H1 (cell line): ENCODE results near the gene TLE5. TPM values are rescaled to one million over a fixed set of nuclear protein-coding genes. Genes with fewer than 3 reads are reported as not detected.
A peak's percentile ranks its signal among the peaks of the same experiment; 100 is the strongest.

ENCODE experiments used
- CTCF ChIA-PET: fragments of 300-600 bp; sonication (Branson Sonifier 250); formaldehyde crosslinking; loops from one replicate; lab custom pipeline; 2021; ENCODE audit not compliant: partially characterized antibody; lab: Charles Lee
- POLR2A ChIA-PET: fragments of 300-600 bp; sonication (Branson Sonifier 250); formaldehyde crosslinking; loops from one replicate; lab custom pipeline; 2021; ENCODE audit warnings: inconsistent platforms; ENCODE audit not compliant: partially characterized antibody; lab: Charles Lee
- DNase-seq, 2 experiments: peaks; one replicate each; pipeline versions ENCODE4 v3.0.0 to v3.0.0-alpha.2; 2010 to 2022; ENCODE audit warnings: low spot score in 2 of 2, low read depth in 1 of 2, mixed read lengths in 1 of 2
- FAIRE-seq: peaks from 2 replicates; lab custom pipeline; 2011; peaks lifted over from hg19 to GRCh38; lab: Jason Lieb, UNC
- H2AFZ ChIP-seq: 2 replicates; pipeline ENCODE4 v1.8.1; 2012; ENCODE audit warnings: low read length, inconsistent platforms
- H2AK5ac ChIP-seq: 2 replicates; pipeline ENCODE4 v1.6.1; 2013; ENCODE audit warnings: low read depth, low read length
- H2BK120ac ChIP-seq: replicated peaks from 2 replicates; pipeline ENCODE3; 2013; ENCODE audit warnings: low read depth, low read length, inconsistent platforms
- H2BK12ac ChIP-seq: 2 replicates; pipeline ENCODE4 v1.6.1; 2013; ENCODE audit warnings: low read depth, low read length
- H2BK15ac ChIP-seq: 2 replicates; pipeline ENCODE4 v1.6.1; 2013; ENCODE audit warnings: low read length
- H2BK20ac ChIP-seq: 2 replicates; pipeline ENCODE4 v1.6.1; 2013; ENCODE audit warnings: low read length
- H2BK5ac ChIP-seq: 2 replicates; pipeline ENCODE4 v1.6.1; 2013; ENCODE audit warnings: low read depth, low read length
- H3K14ac ChIP-seq: 2 replicates; pipeline ENCODE4 v1.6.1; 2013; ENCODE audit warnings: inconsistent platforms; ENCODE audit not compliant: insufficient read length
- H3K18ac ChIP-seq: 2 replicates; pipeline ENCODE4 v1.6.1; 2013; ENCODE audit warnings: low read length; ENCODE audit errors: extremely low read depth
- H3K23ac ChIP-seq: 2 replicates; pipeline ENCODE4 v1.6.1; 2013; ENCODE audit warnings: inconsistent platforms; ENCODE audit not compliant: insufficient read length
- H3K23me2 ChIP-seq: 2 replicates; pipeline ENCODE4 v1.6.1; 2013; ENCODE audit warnings: low read depth, low read length
- H3K27ac ChIP-seq: 2 replicates; pipeline ENCODE4 v1.6.1; 2011; ENCODE audit warnings: low read depth, low read length, inconsistent platforms
- H3K27me3 ChIP-seq, 4 experiments: replicated peaks in 1 of 4; 1 replicate in 1 of 4; 2 replicates in 3 of 4; pipeline versions ENCODE4 v1.6.1 to v1.8.1; 2011 to 2013; ENCODE audit warnings: low read length in 3 of 4, mild to moderate bottlenecking in 3 of 4, inconsistent platforms in 2 of 4, mixed read lengths in 2 of 4, moderate library complexity in 1 of 4; ENCODE audit not compliant: control insufficient read depth in 3 of 4, insufficient read depth in 3 of 4; ENCODE audit errors: extremely low read depth in 1 of 4
- H3K36me3 ChIP-seq, 4 experiments: 2 replicates each; pipeline versions ENCODE4 v1.6.1 to v1.8.1; 2011 to 2013; ENCODE audit warnings: mild to moderate bottlenecking in 4 of 4, low read length in 3 of 4, moderate library complexity in 2 of 4, control low read depth in 1 of 4, inconsistent platforms in 1 of 4; ENCODE audit not compliant: insufficient read depth in 4 of 4, control insufficient read depth in 2 of 4
- H3K4ac ChIP-seq: replicated peaks from 2 replicates; pipeline ENCODE3; 2013; ENCODE audit warnings: low read length, low read depth, mixed read lengths, inconsistent platforms; ENCODE audit not compliant: insufficient read length
- H3K4me1 ChIP-seq, 4 experiments: replicated peaks in 1 of 4; 1 replicate in 1 of 4; 2 replicates in 3 of 4; pipeline versions ENCODE4 v1.6.1 to v1.8.1; 2011 to 2013; ENCODE audit warnings: low read length in 3 of 4, inconsistent platforms in 2 of 4, mixed read lengths in 1 of 4; ENCODE audit not compliant: insufficient read depth in 4 of 4, control insufficient read depth in 3 of 4
- H3K4me2 ChIP-seq, 2 experiments: 2 replicates each; pipeline versions ENCODE4 v1.6.1 to v1.8.1; 2011 to 2013; ENCODE audit warnings: low read depth in 2 of 2, low read length in 2 of 2, control low read depth in 1 of 2, inconsistent platforms in 1 of 2, mild to moderate bottlenecking in 1 of 2; ENCODE audit not compliant: insufficient read depth in 1 of 2
- H3K4me3 ChIP-seq, 4 experiments: fragments of 200-600, 300-600 bp in 1 of 4; sonication (generic), shearing (Covaris generic), sonication (Bioruptor Twin) in 1 of 4; 2 replicates each; pipeline versions ENCODE4 v1.5.1 to v1.8.1; 2011 to 2016; ENCODE audit warnings: low read length in 4 of 4, low read depth in 3 of 4, control low read depth in 2 of 4, inconsistent platforms in 2 of 4, mild to moderate bottlenecking in 2 of 4, mixed read lengths in 1 of 4, moderate library complexity in 1 of 4; ENCODE audit not compliant: insufficient read depth in 2 of 4; ENCODE audit errors: extremely low read depth in 1 of 4
- H3K56ac ChIP-seq: replicated peaks from 2 replicates; pipeline ENCODE3; 2013; ENCODE audit warnings: low read depth, mild to moderate bottlenecking, mixed read lengths, low read length, inconsistent platforms; ENCODE audit not compliant: insufficient read length
- H3K79me1 ChIP-seq: 2 replicates; pipeline ENCODE4 v1.6.1; 2013; ENCODE audit warnings: low read depth, low read length, control low read depth
- H3K79me2 ChIP-seq, 2 experiments: 2 replicates each; pipeline versions ENCODE4 v1.6.1 to v1.8.1; 2012 to 2013; ENCODE audit warnings: low read length in 2 of 2, mild to moderate bottlenecking in 2 of 2, inconsistent platforms in 1 of 2; ENCODE audit not compliant: insufficient read depth in 2 of 2, control insufficient read depth in 1 of 2
- H3K9ac ChIP-seq, 4 experiments: replicated peaks in 1 of 4; 1 replicate in 1 of 4; 2 replicates in 3 of 4; pipeline versions ENCODE4 v1.6.1 to v1.8.1; 2011 to 2013; ENCODE audit warnings: low read depth in 3 of 4, low read length in 3 of 4, control low read depth in 2 of 4, mild to moderate bottlenecking in 2 of 4, moderate library complexity in 2 of 4, inconsistent platforms in 1 of 4; ENCODE audit errors: extremely low read depth in 1 of 4
- H3K9me3 ChIP-seq, 2 experiments: 2 replicates each; pipeline versions ENCODE4 v1.6.1 to v1.8.1; 2012 to 2013; ENCODE audit warnings: mild to moderate bottlenecking in 2 of 2, moderate library complexity in 2 of 2, control low read depth in 1 of 2, inconsistent platforms in 1 of 2, low read depth in 1 of 2, low read length in 1 of 2, mixed read lengths in 1 of 2; ENCODE audit not compliant: insufficient read depth in 2 of 2
- H4K20me1 ChIP-seq, 2 experiments: replicated peaks in 1 of 2; 2 replicates each; pipeline versions ENCODE3 to v1.8.1; 2011 to 2013; ENCODE audit warnings: inconsistent platforms in 2 of 2, low read length in 2 of 2, mild to moderate bottlenecking in 1 of 2; ENCODE audit not compliant: insufficient read depth in 2 of 2, control insufficient read depth in 1 of 2
- H4K5ac ChIP-seq: 2 replicates; pipeline ENCODE4 v1.6.1; 2013; ENCODE audit warnings: low read length, low read depth, mixed read lengths, inconsistent platforms; ENCODE audit not compliant: insufficient read length
- H4K8ac ChIP-seq: 2 replicates; pipeline ENCODE4 v1.8.0; 2013; ENCODE audit warnings: mild to moderate bottlenecking, moderate library complexity, low read length, inconsistent platforms; ENCODE audit not compliant: insufficient read depth; ENCODE audit errors: extremely low read depth
- H4K91ac ChIP-seq: replicated peaks from 2 replicates; pipeline ENCODE3; 2013; ENCODE audit warnings: low read length, mixed read lengths, inconsistent platforms; ENCODE audit not compliant: insufficient read length
- ASH2L ChIP-seq: fragments of 200-600, 300-600 bp; sonication (generic); IDR thresholded peaks from one replicate; pipeline ENCODE4 v1.7.1; 2017; ENCODE audit warnings: low read length
- BRCA1 ChIP-seq: IDR thresholded peaks from 2 replicates; pipeline ENCODE4 v1.6.1; 2012; ENCODE audit warnings: low read depth, low read length, improper control_type of control experiment
- CBX5 ChIP-seq: fragments of 300-800, 300-1000 bp; sonication (generic); IDR thresholded peaks from 2 replicates; pipeline ENCODE4 v1.7.1; 2016; ENCODE audit warnings: antibody characterized with exemption, low read length, low read depth
- EGR1 ChIP-seq: IDR thresholded peaks from 2 replicates; pipeline ENCODE4 v1.6.1; 2011; ENCODE audit warnings: low read depth, low read length, borderline replicate concordance
- EP300 ChIP-seq, 2 experiments: IDR thresholded peaks; 1 replicate in 1 of 2; 2 replicates in 1 of 2; pipeline ENCODE4 v1.6.1; 2011 to 2012; ENCODE audit warnings: low read depth in 2 of 2, low read length in 2 of 2, mild to moderate bottlenecking in 2 of 2, borderline replicate concordance in 1 of 2, inconsistent platforms in 1 of 2, moderate library complexity in 1 of 2
- EZH2 ChIP-seq: fragments of 200-600 bp; sonication (generic); IDR thresholded peaks from 2 replicates; pipeline ENCODE4 v1.7.1; 2012; ENCODE audit warnings: low read depth, mild to moderate bottlenecking, moderate library complexity, low read length, inconsistent platforms; ENCODE audit not compliant: severe bottlenecking
- FOSL1 ChIP-seq: IDR thresholded peaks from 2 replicates; pipeline ENCODE4 v1.6.1; 2011; ENCODE audit warnings: mild to moderate bottlenecking, low read depth, low read length, moderate library complexity; ENCODE audit not compliant: insufficient read depth
- RAD21 ChIP-seq, 2 experiments: IDR thresholded peaks in 1 of 2; conservative IDR thresholded peaks in 1 of 2; 2 replicates each; pipeline ENCODE4 v1.6.1; 2011; ENCODE audit warnings: low read depth in 2 of 2, low read length in 2 of 2, improper control_type of control experiment in 1 of 2, inconsistent platforms in 1 of 2, mild to moderate bottlenecking in 1 of 2, moderate library complexity in 1 of 2
- SRF ChIP-seq: IDR thresholded peaks from 2 replicates; pipeline ENCODE4 v1.6.1; 2011; ENCODE audit warnings: mild to moderate bottlenecking, low read depth, low read length, moderate library complexity
- WGBS, 2 experiments: shearing (Covaris generic) in 1 of 2; methylation state at CpG; one replicate each; pipeline versions ENCODE4 v1.1.6 to v1.1.7; 2013 to 2015; ENCODE audit warnings: low lambda C conversion rate in 2 of 2, mixed read lengths in 2 of 2, inconsistent platforms in 1 of 2, low coverage in 1 of 2, missing lambda C conversion rate in 1 of 2; ENCODE audit not compliant: insufficient replicate concordance in 2 of 2, insufficient coverage in 1 of 2, insufficient read length in 1 of 2; ENCODE audit errors: extremely low coverage in 1 of 2, missing lambda C conversion rate in 1 of 2; 5-methylcytosine and 5-hydroxymethylcytosine counted together
- polyA plus RNA-seq, 7 experiments: library from polyadenylated mRNA; depleted of rRNA in 3 of 7; stranded (reverse) in 5 of 7; unstranded in 2 of 7; fragments of >200 nt in 5 of 7; fragments of 200-250 nt in 2 of 7; gene quantifications; 1 replicate in 5 of 7; 2 replicates in 1 of 7; 4 replicates in 1 of 7; pipeline versions ENCODE4 v1.2.1 to v1.2.3, GENCODE V29; 2011 to 2013; ENCODE audit warnings: missing spikeins in 2 of 7, mixed read lengths in 2 of 7
- total RNA-seq: library from RNA; stranded (reverse); fragmentation: NEBNext Ultra II Directional; extraction: Animal tissue kit (Norgen Biotek cat#: 25700); gene quantifications from 2 replicates; pipeline ENCODE4 v1.2.1, GENCODE V29; 2021
- TF ChIP-seq, protein P1 (sequence below): IDR thresholded peaks from 2 replicates; pipeline ENCODE4 v1.6.1; 2012; ENCODE audit warnings: inconsistent platforms

Gene TLE5
- total and polyA plus RNA-seq, 2 of the 8 experiments (the other 6 are each of a cell fraction or from before 2014, with no cell fraction given): 187 to 285 TPM

DNA sequence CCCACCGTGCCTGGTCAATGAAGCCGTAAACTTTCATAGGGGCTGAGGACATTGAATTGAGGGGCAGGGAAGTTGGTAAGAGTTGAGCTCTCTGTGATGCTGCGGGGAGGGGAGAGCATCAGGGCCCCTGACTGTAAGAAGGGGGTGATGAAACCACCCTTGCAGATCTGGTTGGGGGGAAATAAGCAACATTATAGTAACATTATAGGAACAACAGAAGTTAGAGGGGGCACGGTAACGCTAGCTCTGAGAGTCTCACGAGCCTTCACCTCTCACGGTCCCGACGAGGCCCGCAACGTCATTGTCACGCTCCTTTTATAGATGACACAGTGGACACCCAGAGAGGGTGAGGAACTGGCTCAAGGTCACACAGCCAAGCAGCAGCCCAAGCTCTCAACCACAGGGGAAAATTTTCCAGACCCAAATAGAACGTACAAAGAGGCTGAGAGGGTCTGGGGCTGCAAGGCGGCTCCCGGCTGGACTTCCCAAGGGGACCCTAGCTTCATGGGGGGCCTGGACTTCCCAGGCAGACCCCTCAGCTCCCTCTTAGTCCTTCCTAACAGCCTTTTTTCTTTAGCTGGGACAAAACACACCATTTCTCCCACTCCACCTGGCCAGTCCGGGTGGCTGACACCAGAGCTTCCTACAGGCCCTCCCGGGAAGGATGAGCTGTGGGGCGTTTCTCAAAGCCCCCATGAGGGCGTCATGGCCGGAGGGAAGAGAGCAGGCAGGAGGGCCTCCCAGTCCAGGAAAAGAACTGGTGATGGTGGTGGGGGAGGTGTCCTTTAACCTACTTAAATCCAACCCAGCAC lies 4.1 kb downstream of the TLE5 start:
- POLR2A ChIA-PET: interaction anchor here (0.7 to 2.7 kb wide), 9 partner anchors 9 to 109 kb away, joined by 3 to 10 read pairs (median 4); partner anchors contain the start of gene TLE6
- FAIRE-seq (no peak), DNase-seq (no peak)
- Histone ChIP-seq H3K23me2 (peaks cover 2% of the 10 kb centered on the region; the same call in 1 of the 2 replicates), H3K23ac (no peak overlapping the region), H4K20me1 (peaks cover 5 to 18% of the 10 kb centered on the region in 2 experiments), H3K18ac (no peak overlapping the region), H3K4me1 (peaks cover 3 to 34% (median 26%) of the 10 kb centered on the region in 4 experiments), H2BK15ac (no peak overlapping the region), H4K5ac (no peak overlapping the region), H3K27ac (no peak overlapping the region), H3K36me3 (peaks cover 0 to 31% (median 7%) of the 10 kb centered on the region in 4 experiments; a peak in 5 of 8 replicates), H3K56ac (no peak overlapping the region), H3K4ac (peak overlapping the region; percentile 42), H2AK5ac (no peak overlapping the region), H3K14ac (no peak overlapping the region), H3K9ac (no peak overlapping the region), H2BK120ac (no peak overlapping the region), H3K4me3 (no peak overlapping the region), H3K79me2 (peaks cover 0 to 4% of the 10 kb centered on the region in 2 experiments; a peak in 1 of 4 replicates), H4K91ac (no peak overlapping the region), H2BK20ac (no peak overlapping the region), H3K27me3 (peaks cover 0 to 3% (median 0%) of the 10 kb centered on the region in 4 experiments; a peak in 2 of 7 replicates), H3K9me3 (no peaks in the 10 kb centered on the region), H2BK5ac (no peak overlapping the region), H4K8ac (no peak overlapping the region), H2AFZ (no peak overlapping the region), H3K79me1 (peaks cover 2% of the 10 kb centered on the region; the same call in 1 of the 2 replicates), H3K4me2 (peak overlapping the region in 1 of 2 experiments; percentile 57; a peak in 1 of 4 replicates), H2BK12ac (no peak overlapping the region)
- WGBS, 2 experiments: 91% methylated on average over 18 of the region's 20 CpGs; no CpG with 5 or more reads in 1 of the 2 experiments
- CTCF ChIA-PET: interaction anchor here (0.6 to 2.6 kb wide), 12 partner anchors 12 to 107 kb away, joined by 3 to 13 read pairs (median 4); no protein-coding TSS in a partner anchor
- TF ChIP-seq RAD21 (IDR thresholded peaks at IDR 0.05 in 1 of 2, conservative IDR thresholded peaks at IDR 0.05 in 1 of 2; ENCODE audit: low read depth in 2 of 2, low read length in 2 of 2) (no peak), ASH2L (no peak), FOSL1 (no peak), BRCA1 (no peak), CBX5 (no peak), EGR1 (no peak), EP300 (IDR thresholded peaks at IDR 0.05; ENCODE audit: borderline replicate concordance in 1 of 2, low read depth in 2 of 2, low read length in 2 of 2) (no peak), EZH2 (no peak), SRF (no peak)
- TF ChIP-seq, protein P1, sequence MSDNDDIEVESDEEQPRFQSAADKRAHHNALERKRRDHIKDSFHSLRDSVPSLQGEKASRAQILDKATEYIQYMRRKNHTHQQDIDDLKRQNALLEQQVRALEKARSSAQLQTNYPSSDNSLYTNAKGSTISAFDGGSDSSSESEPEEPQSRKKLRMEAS: no peak
